Measurements from ENCODE around the gene OVOL2.

OVOL2 gene

DNA sequence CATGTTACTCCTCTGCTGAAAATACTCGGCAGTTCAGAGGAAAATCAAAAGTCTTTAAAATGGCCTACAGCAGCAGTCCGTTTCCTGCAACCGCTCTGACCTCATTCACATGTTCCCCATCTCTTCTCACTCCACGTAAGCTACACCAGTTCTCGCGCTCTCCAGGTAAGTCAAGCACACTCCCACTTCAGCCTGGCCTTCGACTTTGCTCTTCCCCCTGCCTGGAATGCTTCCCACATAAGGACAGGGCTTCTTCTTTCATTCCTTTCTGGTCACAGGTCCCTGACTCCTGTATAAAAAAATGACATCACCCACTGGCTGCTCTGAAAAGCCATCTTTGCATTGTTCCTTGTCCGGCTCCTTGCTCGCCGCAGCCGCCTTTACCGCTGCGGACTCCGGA is 46.2 kb downstream of the OVOL2 start:
- no peak overlapping the region for H3K9ac ChIP-seq (ENCODE audit: low read length)
- H3K27me3 ChIP-seq (ENCODE audit: low read length): no peaks in the 10 kb centered on the region
- H3K27ac ChIP-seq (ENCODE audit: low read depth, low read length): no peak overlapping the region
- H3K9me2 ChIP-seq (replicated peaks; ENCODE audit: insufficient read depth, low read length): no peaks in the 10 kb centered on the region
- H3K9me3 ChIP-seq (ENCODE audit: insufficient read depth, low read length): no peaks in the 10 kb centered on the region
- no peaks in the 10 kb centered on the region for H3K79me2 ChIP-seq (ENCODE audit: insufficient read depth, low read length)
- H3K4me2 ChIP-seq (ENCODE audit: low read depth, low read length, poor library complexity, severe bottlenecking): no peak overlapping the region
- no peaks in the 10 kb centered on the region for H3K36me3 ChIP-seq (ENCODE audit: low read length)
- TF ChIP-seq EZH2phosphoT487 (conservative IDR thresholded peaks at IDR 0.05; ENCODE audit: low read length): no peak
- TF ChIP-seq, protein P1, sequence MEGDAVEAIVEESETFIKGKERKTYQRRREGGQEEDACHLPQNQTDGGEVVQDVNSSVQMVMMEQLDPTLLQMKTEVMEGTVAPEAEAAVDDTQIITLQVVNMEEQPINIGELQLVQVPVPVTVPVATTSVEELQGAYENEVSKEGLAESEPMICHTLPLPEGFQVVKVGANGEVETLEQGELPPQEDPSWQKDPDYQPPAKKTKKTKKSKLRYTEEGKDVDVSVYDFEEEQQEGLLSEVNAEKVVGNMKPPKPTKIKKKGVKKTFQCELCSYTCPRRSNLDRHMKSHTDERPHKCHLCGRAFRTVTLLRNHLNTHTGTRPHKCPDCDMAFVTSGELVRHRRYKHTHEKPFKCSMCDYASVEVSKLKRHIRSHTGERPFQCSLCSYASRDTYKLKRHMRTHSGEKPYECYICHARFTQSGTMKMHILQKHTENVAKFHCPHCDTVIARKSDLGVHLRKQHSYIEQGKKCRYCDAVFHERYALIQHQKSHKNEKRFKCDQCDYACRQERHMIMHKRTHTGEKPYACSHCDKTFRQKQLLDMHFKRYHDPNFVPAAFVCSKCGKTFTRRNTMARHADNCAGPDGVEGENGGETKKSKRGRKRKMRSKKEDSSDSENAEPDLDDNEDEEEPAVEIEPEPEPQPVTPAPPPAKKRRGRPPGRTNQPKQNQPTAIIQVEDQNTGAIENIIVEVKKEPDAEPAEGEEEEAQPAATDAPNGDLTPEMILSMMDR (IDR thresholded peaks at IDR 0.05; ENCODE audit: insufficient read depth, low read length, poor library complexity, severe bottlenecking): no peak
- no peak overlapping the region for H2AFZ ChIP-seq (ENCODE audit: low read depth, low read length, severe bottlenecking)
- H3F3A ChIP-seq (ENCODE audit: insufficient read depth): no peaks in the 10 kb centered on the region
- no peaks in the 10 kb centered on the region for H4K20me1 ChIP-seq (ENCODE audit: low read depth, low read length)
- no peak overlapping the region for H3K4me3 ChIP-seq (ENCODE audit: insufficient read depth, low read length, poor library complexity, severe bottlenecking)

DNA sequence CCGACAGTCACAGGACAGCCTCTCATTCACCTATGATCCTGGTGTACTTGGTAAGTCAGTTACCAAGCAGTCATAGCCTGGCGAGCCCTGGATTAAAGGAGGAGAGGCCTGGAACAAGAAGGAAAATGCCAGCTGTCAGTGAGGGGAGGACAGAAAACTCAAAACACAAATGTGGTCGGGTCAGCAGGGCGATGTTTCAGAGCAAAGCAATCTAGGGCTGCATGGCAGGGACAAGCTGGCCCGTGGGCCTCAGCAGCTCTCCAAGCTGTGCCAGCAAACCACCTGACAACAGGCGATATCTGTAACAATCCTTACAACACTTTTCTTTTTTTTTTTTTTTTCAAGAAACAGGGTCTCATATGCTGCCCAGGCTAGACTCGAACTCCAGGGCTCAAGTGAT is 48.6 kb downstream of the OVOL2 start:
- H3K79me2 ChIP-seq (ENCODE audit: insufficient read depth, low read length): no peaks in the 10 kb centered on the region
- TF ChIP-seq, protein P1 (IDR thresholded peaks at IDR 0.05; ENCODE audit: insufficient read depth, low read length, poor library complexity, severe bottlenecking): no peak
- TF ChIP-seq EZH2phosphoT487 (conservative IDR thresholded peaks at IDR 0.05; ENCODE audit: low read length): no peak

DNA sequence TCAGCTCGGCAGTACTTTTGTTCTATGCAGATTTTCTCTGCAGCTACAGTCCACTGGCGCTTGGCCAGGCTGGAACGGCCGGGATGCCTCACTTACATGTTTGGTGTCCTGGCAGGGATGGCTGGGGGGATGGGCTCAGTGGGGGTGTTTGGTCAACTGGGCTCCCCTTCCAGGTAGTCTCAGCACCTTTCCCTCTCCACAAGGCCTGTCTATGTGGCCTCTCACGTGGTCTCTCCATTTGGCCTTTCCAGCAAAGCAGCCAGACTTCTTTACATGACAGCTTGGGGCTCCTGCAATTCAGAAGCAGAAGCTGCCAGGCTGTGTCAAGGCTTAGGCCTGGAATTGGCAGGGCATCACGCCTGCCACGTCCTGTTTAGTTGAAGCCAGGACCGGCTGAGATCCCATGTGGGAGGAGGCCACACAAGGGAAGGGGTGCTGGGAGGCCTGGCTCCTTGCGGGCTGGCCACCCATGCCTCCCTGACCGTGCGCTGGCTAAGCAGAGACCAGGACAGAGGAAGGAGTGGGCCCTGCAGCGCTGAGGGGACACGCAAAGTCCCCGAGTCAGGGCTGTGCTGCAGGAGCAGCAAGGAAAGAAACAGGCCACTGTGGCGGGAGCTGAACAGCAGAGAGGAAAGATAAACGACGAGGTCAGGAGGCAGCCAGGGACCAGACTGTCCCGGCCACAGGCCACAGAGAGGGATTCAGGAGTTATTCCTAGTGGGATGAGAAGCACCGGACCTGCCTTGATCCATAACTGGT is 50.0 kb downstream of the OVOL2 start:
- H3K27ac ChIP-seq (ENCODE audit: low read depth, low read length): no peak overlapping the region

More for the DNA sequence above, 48.6 kb downstream of the OVOL2 start:
- Histone ChIP-seq H3K9me3 (ENCODE audit: insufficient read depth, low read length) (no peaks in the 10 kb centered on the region), H2AFZ (ENCODE audit: low read depth, low read length, severe bottlenecking) (no peak overlapping the region), H3K4me3 (ENCODE audit: insufficient read depth, low read length, poor library complexity, severe bottlenecking) (no peak overlapping the region), H3F3A (ENCODE audit: insufficient read depth) (no peaks in the 10 kb centered on the region), H3K9ac (ENCODE audit: low read length) (no peak overlapping the region), H4K20me1 (ENCODE audit: low read depth, low read length) (no peaks in the 10 kb centered on the region), H3K27me3 (ENCODE audit: low read length) (no peaks in the 10 kb centered on the region), H3K27ac (ENCODE audit: low read depth, low read length) (no peak overlapping the region), H3K4me2 (ENCODE audit: low read depth, low read length, poor library complexity, severe bottlenecking) (no peak overlapping the region), H3K9me2 (replicated peaks; ENCODE audit: insufficient read depth, low read length) (no peaks in the 10 kb centered on the region), H3K36me3 (ENCODE audit: low read length) (no peaks in the 10 kb centered on the region)

More for the DNA sequence above, 50.0 kb downstream of the OVOL2 start:
- Histone ChIP-seq H3K4me2 (ENCODE audit: low read depth, low read length, poor library complexity, severe bottlenecking) (no peak overlapping the region), H3K9ac (ENCODE audit: low read length) (no peak overlapping the region), H3K9me2 (replicated peaks; ENCODE audit: insufficient read depth, low read length) (no peaks in the 10 kb centered on the region), H3K9me3 (ENCODE audit: insufficient read depth, low read length) (no peaks in the 10 kb centered on the region), H3F3A (ENCODE audit: insufficient read depth) (no peaks in the 10 kb centered on the region), H4K20me1 (ENCODE audit: low read depth, low read length) (no peaks in the 10 kb centered on the region), H3K36me3 (ENCODE audit: low read length) (no peaks in the 10 kb centered on the region), H3K79me2 (ENCODE audit: insufficient read depth, low read length) (no peaks in the 10 kb centered on the region), H2AFZ (ENCODE audit: low read depth, low read length, severe bottlenecking) (no peak overlapping the region), H3K27me3 (ENCODE audit: low read length) (no peaks in the 10 kb centered on the region), H3K4me3 (ENCODE audit: insufficient read depth, low read length, poor library complexity, severe bottlenecking) (no peak overlapping the region)
- TF ChIP-seq EZH2phosphoT487 (conservative IDR thresholded peaks at IDR 0.05; ENCODE audit: low read length): no peak
- TF ChIP-seq, protein P1 (IDR thresholded peaks at IDR 0.05; ENCODE audit: insufficient read depth, low read length, poor library complexity, severe bottlenecking): no peak

All from SU-DHL-6 (cell line).